Ishikawa (cell line): ENCODE measurements around the gene CHRDL1.

ENCODE experiments used
- CEBPB ChIP-seq: IDR thresholded peaks from 2 replicates; pipeline ENCODE4 v1.6.1; 2012
- CREB1 ChIP-seq: IDR thresholded peaks from 2 replicates; pipeline ENCODE4 v1.6.1; 2012; ENCODE audit warnings: low read depth
- EGR1 ChIP-seq: IDR thresholded peaks from 2 replicates; pipeline ENCODE4 v1.6.1; 2012
- EP300 ChIP-seq: IDR thresholded peaks from 2 replicates; pipeline ENCODE4 v1.6.1; 2012; ENCODE audit warnings: borderline replicate concordance
- FOXM1 ChIP-seq: IDR thresholded peaks from 2 replicates; pipeline ENCODE4 v1.6.1; 2012; ENCODE audit warnings: low read depth, borderline replicate concordance
- NFIC ChIP-seq: IDR thresholded peaks from 2 replicates; pipeline ENCODE4 v1.6.1; 2012
- RAD21 ChIP-seq: IDR thresholded peaks from 2 replicates; pipeline ENCODE4 v1.6.1; 2012; ENCODE audit warnings: low read depth
- TAF1 ChIP-seq: IDR thresholded peaks from 2 replicates; pipeline ENCODE4 v1.6.1; 2012; ENCODE audit warnings: low read depth, mild to moderate bottlenecking
- TCF12 ChIP-seq: IDR thresholded peaks from 2 replicates; pipeline ENCODE4 v1.6.1; 2012; ENCODE audit warnings: low read depth
- TEAD4 ChIP-seq: IDR thresholded peaks from 2 replicates; pipeline ENCODE4 v1.6.1; 2012
- YY1 ChIP-seq: IDR thresholded peaks from 2 replicates; pipeline ENCODE4 v1.6.1; 2012; ENCODE audit warnings: low read depth
- ZBTB7A ChIP-seq: IDR thresholded peaks from 2 replicates; pipeline ENCODE4 v1.6.1; 2012; ENCODE audit warnings: low read depth
- TF ChIP-seq, protein P1 (sequence below): IDR thresholded peaks from 2 replicates; pipeline ENCODE4 v1.6.1; 2012
- TF ChIP-seq, protein P2 (sequence below): IDR thresholded peaks from 2 replicates; pipeline ENCODE4 v1.6.1; 2012
- TF ChIP-seq, protein P3 (sequence below): IDR thresholded peaks from 2 replicates; pipeline ENCODE4 v1.6.1; 2012; ENCODE audit warnings: low read depth, mild to moderate bottlenecking

The CHRDL1 gene

DNA sequence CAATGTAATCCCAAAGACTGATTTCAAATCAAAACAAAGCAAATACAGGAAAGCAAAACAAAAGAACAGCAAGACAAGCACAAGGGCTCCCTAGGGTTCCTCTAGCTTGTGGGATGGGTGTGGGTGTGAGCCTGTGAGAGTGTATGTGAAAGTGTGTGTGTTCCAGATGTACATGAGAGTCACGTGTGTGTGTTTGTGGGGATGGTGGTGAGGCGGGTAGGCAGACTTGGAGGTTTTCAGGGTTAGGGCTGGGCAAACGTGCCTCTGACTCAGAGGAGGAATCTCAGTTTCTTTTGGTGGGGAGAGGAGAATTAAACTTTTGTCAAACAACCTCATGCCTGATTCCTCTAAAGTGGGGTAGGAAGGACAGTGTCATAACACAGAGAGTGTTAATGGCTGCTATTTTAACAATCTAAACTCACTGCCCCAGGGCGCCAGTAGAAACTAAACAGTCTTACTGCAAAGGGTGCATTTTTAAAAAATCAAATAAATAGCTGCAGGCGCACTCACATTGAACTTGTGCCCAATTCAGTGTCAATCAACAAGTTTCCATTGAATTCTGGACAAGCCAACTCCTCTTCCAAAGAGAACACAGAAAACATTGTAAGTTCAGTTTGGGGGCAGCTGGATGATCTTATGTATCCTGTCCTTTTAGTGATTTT is 51.8 kb downstream of the CHRDL1 start:
- TF ChIP-seq, protein P1, sequence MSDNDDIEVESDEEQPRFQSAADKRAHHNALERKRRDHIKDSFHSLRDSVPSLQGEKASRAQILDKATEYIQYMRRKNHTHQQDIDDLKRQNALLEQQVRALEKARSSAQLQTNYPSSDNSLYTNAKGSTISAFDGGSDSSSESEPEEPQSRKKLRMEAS: no peak
- TF ChIP-seq CEBPB (no peak), YY1 (no peak), EP300 (no peak), TEAD4 (no peak), RAD21 (no peak), TAF1 (no peak)
- TF ChIP-seq, protein P2, sequence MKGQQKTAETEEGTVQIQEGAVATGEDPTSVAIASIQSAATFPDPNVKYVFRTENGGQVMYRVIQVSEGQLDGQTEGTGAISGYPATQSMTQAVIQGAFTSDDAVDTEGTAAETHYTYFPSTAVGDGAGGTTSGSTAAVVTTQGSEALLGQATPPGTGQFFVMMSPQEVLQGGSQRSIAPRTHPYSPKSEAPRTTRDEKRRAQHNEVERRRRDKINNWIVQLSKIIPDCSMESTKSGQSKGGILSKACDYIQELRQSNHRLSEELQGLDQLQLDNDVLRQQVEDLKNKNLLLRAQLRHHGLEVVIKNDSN: no peak
- TF ChIP-seq, protein P3, sequence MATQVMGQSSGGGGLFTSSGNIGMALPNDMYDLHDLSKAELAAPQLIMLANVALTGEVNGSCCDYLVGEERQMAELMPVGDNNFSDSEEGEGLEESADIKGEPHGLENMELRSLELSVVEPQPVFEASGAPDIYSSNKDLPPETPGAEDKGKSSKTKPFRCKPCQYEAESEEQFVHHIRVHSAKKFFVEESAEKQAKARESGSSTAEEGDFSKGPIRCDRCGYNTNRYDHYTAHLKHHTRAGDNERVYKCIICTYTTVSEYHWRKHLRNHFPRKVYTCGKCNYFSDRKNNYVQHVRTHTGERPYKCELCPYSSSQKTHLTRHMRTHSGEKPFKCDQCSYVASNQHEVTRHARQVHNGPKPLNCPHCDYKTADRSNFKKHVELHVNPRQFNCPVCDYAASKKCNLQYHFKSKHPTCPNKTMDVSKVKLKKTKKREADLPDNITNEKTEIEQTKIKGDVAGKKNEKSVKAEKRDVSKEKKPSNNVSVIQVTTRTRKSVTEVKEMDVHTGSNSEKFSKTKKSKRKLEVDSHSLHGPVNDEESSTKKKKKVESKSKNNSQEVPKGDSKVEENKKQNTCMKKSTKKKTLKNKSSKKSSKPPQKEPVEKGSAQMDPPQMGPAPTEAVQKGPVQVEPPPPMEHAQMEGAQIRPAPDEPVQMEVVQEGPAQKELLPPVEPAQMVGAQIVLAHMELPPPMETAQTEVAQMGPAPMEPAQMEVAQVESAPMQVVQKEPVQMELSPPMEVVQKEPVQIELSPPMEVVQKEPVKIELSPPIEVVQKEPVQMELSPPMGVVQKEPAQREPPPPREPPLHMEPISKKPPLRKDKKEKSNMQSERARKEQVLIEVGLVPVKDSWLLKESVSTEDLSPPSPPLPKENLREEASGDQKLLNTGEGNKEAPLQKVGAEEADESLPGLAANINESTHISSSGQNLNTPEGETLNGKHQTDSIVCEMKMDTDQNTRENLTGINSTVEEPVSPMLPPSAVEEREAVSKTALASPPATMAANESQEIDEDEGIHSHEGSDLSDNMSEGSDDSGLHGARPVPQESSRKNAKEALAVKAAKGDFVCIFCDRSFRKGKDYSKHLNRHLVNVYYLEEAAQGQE: no peak

DNA sequence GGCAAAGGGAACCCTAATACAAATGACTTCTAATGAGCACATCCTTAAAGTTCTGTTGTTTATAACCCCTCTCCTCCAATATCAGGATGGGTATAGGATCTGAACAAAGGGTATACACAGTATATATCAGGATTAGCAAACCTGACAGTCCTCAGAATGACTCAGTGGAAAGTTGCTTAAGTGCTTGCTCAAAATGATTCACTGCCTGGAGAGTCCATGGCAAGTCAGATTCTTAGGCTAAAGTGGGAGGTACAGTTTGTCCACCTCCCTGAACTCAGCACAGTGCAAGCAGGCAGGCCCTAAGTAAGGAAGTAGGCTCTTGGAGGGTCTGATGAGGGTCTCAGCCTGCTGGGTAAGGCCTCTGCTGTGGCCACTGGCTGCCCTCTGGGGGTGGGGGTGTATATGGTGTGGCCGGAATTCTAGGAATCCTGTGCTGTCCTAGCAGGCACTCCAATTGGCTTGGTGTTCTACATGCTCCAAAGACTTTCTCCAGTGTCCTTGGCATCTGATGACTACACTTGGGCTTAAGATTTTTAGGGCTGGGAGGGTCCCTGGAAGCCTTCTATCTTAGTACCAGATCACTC is 54.3 kb downstream of the CHRDL1 start:
- TF ChIP-seq RAD21 (no peak), FOXM1 (no peak), CEBPB (no peak), EGR1 (no peak), YY1 (no peak), ZBTB7A (no peak), NFIC (no peak), EP300 (no peak), TCF12 (no peak), TAF1 (no peak), CREB1 (no peak), TEAD4 (no peak)
- TF ChIP-seq, protein P1: no peak
- TF ChIP-seq, protein P2: no peak
- TF ChIP-seq, protein P3: no peak

DNA sequence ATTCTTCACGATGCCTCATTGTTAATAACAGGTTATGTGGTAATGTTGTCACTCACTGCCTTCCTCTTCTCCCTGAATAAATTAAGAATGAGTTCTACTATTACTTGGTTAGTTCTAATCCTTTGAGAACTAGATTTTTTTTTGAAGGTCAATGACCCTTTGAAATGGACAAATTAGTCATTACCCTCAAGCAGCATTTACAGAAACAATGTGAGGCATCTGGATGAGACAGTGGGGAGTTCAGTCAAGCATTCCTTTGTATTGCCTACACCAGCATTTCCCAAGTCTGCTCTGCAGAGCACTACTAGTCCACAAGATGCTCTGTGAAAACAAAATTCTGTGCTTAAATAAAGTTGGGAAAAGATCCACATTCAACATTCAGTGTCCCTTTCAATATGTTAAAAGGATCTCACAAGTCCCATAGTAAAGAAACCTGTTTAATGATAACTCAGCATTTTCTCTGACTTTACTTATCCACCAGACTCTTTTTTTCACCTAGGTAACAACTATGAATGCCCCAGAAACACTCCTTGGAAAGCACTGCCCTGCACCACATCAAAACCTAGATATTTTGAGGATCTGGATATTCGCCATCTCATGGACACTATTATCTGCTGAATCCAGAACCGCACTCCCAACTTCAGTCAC is 60.6 kb downstream of the CHRDL1 start:
- TF ChIP-seq, protein P1: no peak
- no peak for TF ChIP-seq ZBTB7A
- TF ChIP-seq RAD21: no peak
- TF ChIP-seq, protein P3: no peak
- TF ChIP-seq CREB1: no peak
- no peak for TF ChIP-seq NFIC

DNA sequence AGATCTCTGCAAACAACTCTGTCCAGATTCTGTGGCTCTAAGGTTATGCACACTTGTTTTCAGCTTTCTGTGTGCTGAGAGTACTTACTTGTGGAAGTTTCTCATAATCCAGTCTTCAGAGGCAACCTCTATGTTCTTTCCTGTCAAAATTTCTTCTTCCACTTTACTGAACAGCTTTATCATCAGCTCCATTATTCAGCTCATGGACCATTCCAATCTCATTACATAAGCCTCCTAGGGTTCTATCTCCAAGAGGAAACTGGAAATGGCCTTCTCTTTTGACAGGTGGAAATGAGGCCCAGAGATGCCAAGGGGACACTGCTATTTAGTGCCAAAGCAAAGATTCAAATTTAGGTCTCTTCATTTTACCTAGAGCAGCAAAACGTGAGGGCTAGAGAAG is 61.3 kb downstream of the CHRDL1 start:
- TF ChIP-seq, protein P1: no peak
- TF ChIP-seq, protein P2: no peak
- TF ChIP-seq RAD21 (no peak), TCF12 (no peak), ZBTB7A (no peak), TAF1 (no peak)
